HEK293T (cell line): ENCODE measurements around the gene CLDN8.

ENCODE experiments used
- CTCF ChIA-PET: fragments of 350-600 bp; formaldehyde crosslinking; extraction: SDS; loops from one replicate; lab custom pipeline; 2021; ENCODE audit warnings: antibody characterized with exemption, inconsistent platforms; lab: Yijun Ruan, JAX
- POLR2A ChIA-PET: fragments of 350-600 bp; formaldehyde crosslinking; extraction: SDS; loops from one replicate; lab custom pipeline; 2020; ENCODE audit warnings: antibody characterized with exemption, inconsistent platforms; lab: Yijun Ruan, JAX
- DNase-seq: peaks from one replicate; pipeline ENCODE4 v3.0.0; 2012; ENCODE audit warnings: mixed read lengths; ENCODE audit errors: extremely low spot score
- ARNT ChIP-seq: fragments of 450-650 bp; IDR thresholded peaks from 2 replicates; pipeline ENCODE4 v1.6.1; 2017; ENCODE audit warnings: mild to moderate bottlenecking
- BHLHE40 ChIP-seq: fragments of 450-650 bp; IDR thresholded peaks from 2 replicates; pipeline ENCODE4 v1.6.1; 2016; ENCODE audit warnings: mild to moderate bottlenecking, moderate library complexity, borderline replicate concordance
- CTBP1 ChIP-seq: fragments of 450-650 bp; IDR thresholded peaks from 2 replicates; pipeline ENCODE4 v1.6.1; 2016; ENCODE audit warnings: borderline replicate concordance
- ELF4 ChIP-seq: fragments of 450-650 bp; IDR thresholded peaks from 2 replicates; pipeline ENCODE4 v1.6.1; 2017; ENCODE audit warnings: antibody characterized with exemption
- FOXA1 ChIP-seq: fragments of 450-650 bp; IDR thresholded peaks from 2 replicates; pipeline ENCODE4 v1.6.1; 2016; ENCODE audit warnings: mild to moderate bottlenecking
- FOXK2 ChIP-seq: fragments of 450-650 bp; IDR thresholded peaks from 2 replicates; pipeline ENCODE4 v1.6.1; 2016; ENCODE audit warnings: mild to moderate bottlenecking
- FOXM1 ChIP-seq: fragments of 450-650 bp; IDR thresholded peaks from 2 replicates; pipeline ENCODE4 v1.6.1; 2017; ENCODE audit warnings: mild to moderate bottlenecking, borderline replicate concordance
- HDGF ChIP-seq: fragments of 450-650 bp; IDR thresholded peaks from 2 replicates; pipeline ENCODE4 v1.6.1; 2017; ENCODE audit warnings: antibody characterized with exemption, borderline replicate concordance
- L3MBTL2 ChIP-seq: fragments of 450-650 bp; conservative IDR thresholded peaks from 2 replicates; pipeline ENCODE4 v1.6.1; 2016; ENCODE audit warnings: mild to moderate bottlenecking
- LEF1 ChIP-seq: fragments of 450-650 bp; IDR thresholded peaks from 2 replicates; pipeline ENCODE4 v1.6.1; 2017; ENCODE audit warnings: mild to moderate bottlenecking, borderline replicate concordance
- NFRKB ChIP-seq: fragments of 450-650 bp; IDR thresholded peaks from 2 replicates; pipeline ENCODE4 v1.6.1; 2016; ENCODE audit warnings: mild to moderate bottlenecking, moderate library complexity
- PKNOX1 ChIP-seq: fragments of 450-650 bp; IDR thresholded peaks from 2 replicates; pipeline ENCODE4 v1.6.1; 2016
- SP1 ChIP-seq: fragments of 450-650 bp; IDR thresholded peaks from 2 replicates; pipeline ENCODE4 v1.6.1; 2017
- SUZ12 ChIP-seq: fragments of 450-650 bp; IDR thresholded peaks from 2 replicates; pipeline ENCODE4 v1.6.1; 2016; ENCODE audit warnings: mild to moderate bottlenecking
- TARDBP ChIP-seq: fragments of 450-650 bp; IDR thresholded peaks from 2 replicates; pipeline ENCODE4 v1.6.1; 2016
- ZNF384 ChIP-seq: fragments of 450-650 bp; IDR thresholded peaks from 2 replicates; pipeline ENCODE4 v1.6.1; 2016

CLDN8 gene

GRCh38 chr21:30166171-30166570, 49.7 kb downstream of the CLDN8 start:
- no peak for TF ChIP-seq TARDBP
- no peak for TF ChIP-seq NFRKB
- no peak for TF ChIP-seq SUZ12
- no peak for TF ChIP-seq HDGF
- no peak for TF ChIP-seq SP1
- TF ChIP-seq ZNF384 = no peak
- no peak for TF ChIP-seq CTBP1
- no peak for TF ChIP-seq ELF4
- no peak for TF ChIP-seq FOXM1
- no peak for TF ChIP-seq L3MBTL2
- TF ChIP-seq PKNOX1 = no peak
- TF ChIP-seq BHLHE40 = no peak
- ChIA-PET CTCF (no interaction called here), POLR2A (no interaction called here)
- DNase-seq = no peak

DNA sequence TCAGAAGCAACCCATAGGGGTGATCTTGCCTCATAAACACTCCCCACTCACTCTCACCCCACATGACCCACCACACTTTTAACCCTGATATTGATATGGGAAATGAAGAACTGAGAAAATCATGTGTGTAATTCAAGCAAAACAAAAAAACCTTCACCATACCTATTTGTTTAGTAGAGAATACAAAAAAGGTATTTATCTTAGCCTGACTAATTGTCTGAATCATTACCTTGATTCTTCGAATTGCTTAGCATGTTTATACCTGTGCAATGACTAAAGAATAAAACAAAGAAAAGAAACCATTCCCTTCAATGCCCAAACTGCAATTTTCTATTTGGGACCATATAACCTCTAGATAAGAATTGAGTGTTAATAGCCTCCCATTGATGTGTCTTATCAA, 51.1 kb downstream of the CLDN8 start:
- TF ChIP-seq SUZ12 (no peak), ELF4 (no peak), FOXM1 (no peak), NFRKB (no peak), CTBP1 (no peak), ZNF384 (no peak), ARNT (no peak), LEF1 (no peak), HDGF (no peak), SP1 (no peak), BHLHE40 (no peak), PKNOX1 (no peak), FOXK2 (no peak), FOXA1 (no peak), TARDBP (no peak), L3MBTL2 (no peak)
- CTCF ChIA-PET = no interaction called here
- DNase-seq = no peak
- POLR2A ChIA-PET = no interaction called here
